C4-2B (cell line): ENCODE results near the gene SYNPO2L.

Experiments used
- H3K27ac ChIP-seq: fragments of 450-650 bp; 2 replicates; pipeline ENCODE4 v1.5.1; 2017
- CTCF ChIP-seq: fragments of 450-650 bp; conservative IDR thresholded peaks from 2 replicates; pipeline ENCODE4 v1.5.1; 2017; ENCODE audit warnings: mild to moderate bottlenecking
- ZFX ChIP-seq: fragments of 450-650 bp; IDR thresholded peaks from 2 replicates; pipeline ENCODE4 v1.6.1; 2017

The SYNPO2L gene

GRCh38 chr10:73601486-73601921 is 54.3 kb downstream of the SYNPO2L start:
- peak overlapping the region; percentile 80 for H3K27ac ChIP-seq
- no peak for TF ChIP-seq CTCF
- TF ChIP-seq ZFX, result no peak

- TF ChIP-seq CTCF (no peak), ZFX (no peak)
- no peak overlapping the region for H3K27ac ChIP-seq
Observed at GRCh38 chr10:73597346-73597745, 58.5 kb downstream of the SYNPO2L start.
